H1 (cell line): Measurements from ENCODE around the gene HNF1A.

ENCODE experiments used
- ATF2 ChIP-seq: IDR thresholded peaks from 2 replicates; pipeline ENCODE4 v1.6.1; 2012; ENCODE audit warnings: low read length, inconsistent platforms
- BRCA1 ChIP-seq: IDR thresholded peaks from 2 replicates; pipeline ENCODE4 v1.6.1; 2012; ENCODE audit warnings: low read depth, low read length, improper control_type of control experiment
- CTCF ChIP-seq, 3 experiments: IDR thresholded peaks; 1 replicate in 2 of 3; 2 replicates in 1 of 3; pipeline versions ENCODE4 v1.5.1 to v1.6.1; 2011; ENCODE audit warnings: low read length in 3 of 3, mild to moderate bottlenecking in 3 of 3, inconsistent platforms in 2 of 3, low read depth in 1 of 3, moderate library complexity in 1 of 3; ENCODE audit not compliant: insufficient read depth in 1 of 3; ENCODE audit errors: control extremely low read depth in 1 of 3
- EGR1 ChIP-seq: IDR thresholded peaks from 2 replicates; pipeline ENCODE4 v1.6.1; 2011; ENCODE audit warnings: low read depth, low read length, borderline replicate concordance
- EP300 ChIP-seq, 2 experiments: IDR thresholded peaks; 1 replicate in 1 of 2; 2 replicates in 1 of 2; pipeline ENCODE4 v1.6.1; 2011 to 2012; ENCODE audit warnings: low read depth in 2 of 2, low read length in 2 of 2, mild to moderate bottlenecking in 2 of 2, borderline replicate concordance in 1 of 2, inconsistent platforms in 1 of 2, moderate library complexity in 1 of 2
- MAX ChIP-seq: IDR thresholded peaks from 2 replicates; pipeline ENCODE4 v1.6.1; 2012; ENCODE audit warnings: inconsistent platforms
- POLR2A ChIP-seq, 2 experiments: IDR thresholded peaks; 1 replicate in 1 of 2; 2 replicates in 1 of 2; pipeline ENCODE4 v1.6.1; 2011; ENCODE audit warnings: low read depth in 2 of 2, low read length in 2 of 2, mild to moderate bottlenecking in 2 of 2; ENCODE audit errors: control extremely low read depth in 1 of 2
- RXRA ChIP-seq: IDR thresholded peaks from 2 replicates; pipeline ENCODE4 v1.6.1; 2011; ENCODE audit warnings: low read depth, mild to moderate bottlenecking, low read length, moderate library complexity; ENCODE audit not compliant: insufficient read depth
- SIN3A ChIP-seq, 2 experiments: IDR thresholded peaks in 1 of 2; conservative IDR thresholded peaks in 1 of 2; 2 replicates each; pipeline ENCODE4 v1.6.1; 2011 to 2012; ENCODE audit warnings: low read length in 2 of 2, improper control_type of control experiment in 1 of 2, low read depth in 1 of 2, mild to moderate bottlenecking in 1 of 2
- TBP ChIP-seq: IDR thresholded peaks from 2 replicates; pipeline ENCODE4 v1.6.1; 2011; ENCODE audit warnings: low read depth, low read length, improper control_type of control experiment
- TEAD4 ChIP-seq: IDR thresholded peaks from 2 replicates; pipeline ENCODE4 v1.6.1; 2012; ENCODE audit warnings: low read depth, low read length, inconsistent platforms, mixed read lengths

GRCh38 chr12:120999191-121000120, 21.1 kb downstream of the HNF1A start:
- TF ChIP-seq CTCF (IDR thresholded peaks at IDR 0.05; ENCODE audit: control extremely low read depth in 1 of 3, insufficient read depth in 1 of 3, low read depth in 1 of 3, low read length in 3 of 3) (no peak), ATF2 (no peak), BRCA1 (no peak), POLR2A (IDR thresholded peaks at IDR 0.05; ENCODE audit: control extremely low read depth in 1 of 2, low read depth in 2 of 2, low read length in 2 of 2) (no peak), SIN3A (conservative IDR thresholded peaks at IDR 0.05 in 1 of 2, IDR thresholded peaks at IDR 0.05 in 1 of 2; ENCODE audit: low read depth in 1 of 2, low read length in 2 of 2) (no peak), MAX (no peak), TBP (no peak), RXRA (no peak), TEAD4 (no peak), EP300 (IDR thresholded peaks at IDR 0.05; ENCODE audit: borderline replicate concordance in 1 of 2, low read depth in 2 of 2, low read length in 2 of 2) (no peak), EGR1 (no peak)
